ENCODE measurements around the gene NUMB.
"Not testable (repeated sequence)": the region's sequence is repeated elsewhere in the genome, so short reads cannot be mapped to it uniquely, and the experiment has no call there.

NUMB gene

GRCh38 chr14:73418227-73418626 is 40.1 kb downstream of the NUMB start:
- Mint-ChIP-seq H3K36me3 (ENCODE audit: low read depth) (peaks cover 29% of the 10 kb centered on the region), H3K27me3 (no peaks in the 10 kb centered on the region), H3K4me1 (ENCODE audit: low read depth) (peaks cover 17% of the 10 kb centered on the region), H3K27ac (no peak overlapping the region), H3K9me3 (no peaks in the 10 kb centered on the region), H3K4me3 (no peak overlapping the region)
- DNase-seq = no peak

- not testable (repeated sequence) for H3K4me1 Mint-ChIP-seq (ENCODE audit: low read depth); H3K27me3 Mint-ChIP-seq; H3K4me3 Mint-ChIP-seq; H3K9me3 Mint-ChIP-seq; H3K27ac Mint-ChIP-seq; DNase-seq
- H3K36me3 Mint-ChIP-seq (ENCODE audit: low read depth) = peaks cover 44% of the 10 kb centered on the region
These were observed 52.1 kb downstream of the NUMB start for GRCh38 chr14:73406248-73406647.

DNA sequence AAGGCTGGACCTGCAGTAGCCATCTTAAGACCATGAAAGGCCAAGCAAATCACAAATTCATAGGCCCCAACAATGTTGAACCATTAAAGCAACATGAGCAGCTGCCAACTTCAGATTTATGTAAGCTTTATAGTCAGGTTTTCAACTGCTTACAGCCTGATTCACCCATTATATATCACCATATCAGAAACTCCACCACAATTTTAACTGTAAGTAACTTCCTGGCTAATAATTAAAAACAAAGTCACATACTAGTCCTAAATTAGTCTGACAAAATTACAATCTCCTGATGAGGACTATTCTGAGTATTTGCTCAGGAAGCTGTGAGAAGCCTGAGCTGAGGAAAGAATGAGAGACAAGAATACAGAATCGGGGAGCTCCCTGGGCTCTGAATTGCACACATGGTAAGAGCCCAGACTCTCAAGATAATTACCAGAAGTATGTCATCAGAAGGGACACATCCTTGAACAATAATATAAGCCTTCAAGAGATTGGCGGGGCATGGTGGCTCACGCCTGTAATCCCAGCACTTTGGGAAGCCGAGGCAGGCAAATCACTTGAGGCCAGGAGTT is 55.1 kb downstream of the NUMB start:
- H3K4me3 Mint-ChIP-seq = no peak overlapping the region
- no peaks in the 10 kb centered on the region for H3K27me3 Mint-ChIP-seq
- H3K9me3 Mint-ChIP-seq = no peaks in the 10 kb centered on the region
- DNase-seq = no peak
- peaks cover 8% of the 10 kb centered on the region for H3K4me1 Mint-ChIP-seq (ENCODE audit: low read depth)
- no peak overlapping the region for H3K27ac Mint-ChIP-seq
- H3K36me3 Mint-ChIP-seq (ENCODE audit: low read depth) = peaks cover 30% of the 10 kb centered on the region

- DNase-seq = no peak
- Mint-ChIP-seq H3K27me3 (no peaks in the 10 kb centered on the region), H3K9me3 (no peaks in the 10 kb centered on the region), H3K4me3 (no peak overlapping the region), H3K36me3 (ENCODE audit: low read depth) (peaks cover 26% of the 10 kb centered on the region), H3K4me1 (ENCODE audit: low read depth) (peaks cover 8% of the 10 kb centered on the region), H3K27ac (no peak overlapping the region)
These were observed 55.8 kb downstream of the NUMB start for GRCh38 chr14:73402579-73402978.

DNA sequence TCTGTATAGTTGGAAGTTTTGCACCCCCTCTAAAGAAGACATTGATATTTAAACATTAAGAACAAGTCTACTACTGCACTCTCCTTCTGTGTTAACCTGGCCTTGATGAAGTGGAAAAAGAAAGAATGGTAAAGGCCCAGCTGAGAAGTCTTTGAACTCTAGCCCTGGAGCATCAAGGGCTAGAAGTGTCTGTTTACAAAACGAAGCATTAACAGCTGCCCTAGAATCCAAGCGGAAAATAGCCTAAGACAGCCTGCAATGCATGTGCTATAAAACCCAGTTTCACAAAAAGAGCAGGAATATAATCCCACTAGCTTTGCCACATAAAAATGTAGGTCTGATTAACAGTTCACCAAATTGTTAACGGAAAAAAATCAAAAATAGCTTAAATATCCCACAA is 60.5 kb downstream of the NUMB start:
- Mint-ChIP-seq H3K9me3 (no peaks in the 10 kb centered on the region), H3K36me3 (ENCODE audit: low read depth) (peaks cover 12% of the 10 kb centered on the region), H3K27me3 (no peaks in the 10 kb centered on the region), H3K4me3 (no peak overlapping the region), H3K4me1 (ENCODE audit: low read depth) (peaks cover 17% of the 10 kb centered on the region), H3K27ac (no peak overlapping the region)
- DNase-seq = no peak

DNA sequence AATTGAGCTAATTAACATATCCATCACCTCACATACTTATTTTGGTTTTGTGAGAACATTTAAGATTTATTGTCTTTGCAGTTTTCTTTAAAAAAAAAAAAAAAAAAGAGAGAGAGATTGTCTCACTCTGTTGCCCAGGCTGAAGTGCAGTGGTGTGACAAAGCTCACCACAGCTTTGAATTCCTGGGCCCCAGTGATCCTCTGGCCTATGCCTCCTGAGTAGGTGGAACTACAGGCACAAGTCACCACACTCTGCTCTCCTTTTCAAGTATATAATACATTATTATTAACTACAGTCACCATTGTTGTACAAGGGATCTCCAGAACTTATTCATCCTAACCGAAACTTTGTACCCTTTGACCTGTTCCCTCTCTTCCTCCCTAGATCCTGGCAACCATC is 64.0 kb downstream of the NUMB start:
- no peaks in the 10 kb centered on the region for H3K9me3 Mint-ChIP-seq

DNA sequence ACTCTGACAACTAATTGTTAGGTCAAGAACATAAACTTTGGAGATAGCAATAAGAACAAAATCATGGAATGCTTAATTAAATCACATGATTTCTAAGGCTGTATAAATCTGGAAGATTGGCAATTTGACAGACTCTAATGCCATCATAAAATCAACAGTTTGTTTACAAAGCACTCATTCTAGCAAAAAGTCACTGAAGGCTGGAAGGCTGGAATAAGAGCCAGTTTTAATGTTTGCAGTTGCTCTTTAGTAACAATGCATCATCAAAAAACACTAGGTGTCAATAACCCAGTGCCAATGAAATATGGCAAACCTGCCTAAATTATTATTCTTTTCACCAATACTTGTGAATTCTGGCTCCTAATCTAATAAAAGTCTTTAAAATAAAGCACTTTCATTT is 65.0 kb downstream of the NUMB start:
- DNase-seq = no peak
- H3K36me3 Mint-ChIP-seq (ENCODE audit: low read depth) = peaks cover 8% of the 10 kb centered on the region
- no peaks in the 10 kb centered on the region for H3K9me3 Mint-ChIP-seq
- no peak overlapping the region for H3K4me3 Mint-ChIP-seq
- H3K27ac Mint-ChIP-seq = no peak overlapping the region
- H3K27me3 Mint-ChIP-seq = no peaks in the 10 kb centered on the region
- peaks cover 18% of the 10 kb centered on the region for H3K4me1 Mint-ChIP-seq (ENCODE audit: low read depth)

More for the DNA sequence above, 64.0 kb downstream of the NUMB start:
- no peak for DNase-seq
- H3K4me1 Mint-ChIP-seq (ENCODE audit: low read depth) = peaks cover 20% of the 10 kb centered on the region
- no peaks in the 10 kb centered on the region for H3K27me3 Mint-ChIP-seq
- no peak overlapping the region for H3K27ac Mint-ChIP-seq
- H3K36me3 Mint-ChIP-seq (ENCODE audit: low read depth) = peaks cover 10% of the 10 kb centered on the region
- no peak overlapping the region for H3K4me3 Mint-ChIP-seq

GRCh38 chr14:73392329-73393257 is 65.8 kb downstream of the NUMB start:
- Mint-ChIP-seq H3K36me3 (ENCODE audit: low read depth) (peaks cover 6% of the 10 kb centered on the region), H3K4me3 (no peak overlapping the region), H3K9me3 (no peaks in the 10 kb centered on the region), H3K4me1 (ENCODE audit: low read depth) (peaks cover 18% of the 10 kb centered on the region), H3K27ac (peak overlapping the region; percentile 31), H3K27me3 (no peaks in the 10 kb centered on the region)
- DNase-seq = no peak

GRCh38 chr14:73387860-73388259 is 70.5 kb downstream of the NUMB start:
- not testable (repeated sequence) for H3K9me3 Mint-ChIP-seq, H3K27me3 Mint-ChIP-seq, H3K27ac Mint-ChIP-seq, H3K4me3 Mint-ChIP-seq, DNase-seq
- H3K4me1 Mint-ChIP-seq (ENCODE audit: low read depth) = peaks cover 10% of the 10 kb centered on the region
- H3K36me3 Mint-ChIP-seq (ENCODE audit: low read depth) = peaks cover 17% of the 10 kb centered on the region

DNA sequence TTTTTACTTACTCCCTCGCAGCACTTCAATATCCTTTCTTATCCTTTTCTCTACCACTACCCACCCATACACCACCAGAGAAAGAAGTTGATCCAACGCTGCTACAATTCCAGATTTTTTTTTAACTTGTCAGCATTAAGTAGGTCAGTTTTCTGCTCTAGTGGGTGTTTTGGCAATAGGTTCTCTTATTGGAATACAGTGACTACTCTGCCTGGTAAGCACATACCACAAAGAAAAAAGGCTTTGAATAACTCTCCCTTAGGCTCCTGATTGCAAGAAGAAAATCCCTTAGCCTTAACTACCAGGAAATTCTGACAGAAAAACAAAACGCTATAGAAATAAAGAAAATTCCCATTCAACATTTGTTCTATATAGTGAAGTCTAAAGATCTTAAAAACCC is 72.0 kb downstream of the NUMB start:
- Mint-ChIP-seq H3K27ac (no peak overlapping the region), H3K27me3 (no peaks in the 10 kb centered on the region), H3K4me3 (no peak overlapping the region), H3K36me3 (ENCODE audit: low read depth) (peaks cover 23% of the 10 kb centered on the region), H3K9me3 (peaks cover 2% of the 10 kb centered on the region), H3K4me1 (ENCODE audit: low read depth) (no peaks in the 10 kb centered on the region)
- no peak for DNase-seq

- not testable (repeated sequence) for H3K9me3 Mint-ChIP-seq; H3K4me3 Mint-ChIP-seq; H3K27ac Mint-ChIP-seq; H3K27me3 Mint-ChIP-seq; H3K4me1 Mint-ChIP-seq (ENCODE audit: low read depth); DNase-seq
- peaks cover 23% of the 10 kb centered on the region for H3K36me3 Mint-ChIP-seq (ENCODE audit: low read depth)
These were observed 73.3 kb downstream of the NUMB start for GRCh38 chr14:73385021-73385420.

GRCh38 chr14:73383356-73383755 is 75.0 kb downstream of the NUMB start:
- Mint-ChIP-seq H3K36me3 (ENCODE audit: low read depth) (peaks cover 22% of the 10 kb centered on the region), H3K27me3 (no peaks in the 10 kb centered on the region), H3K9me3 (peaks cover 2% of the 10 kb centered on the region), H3K27ac (no peak overlapping the region), H3K4me1 (ENCODE audit: low read depth) (peaks cover 2% of the 10 kb centered on the region), H3K4me3 (no peak overlapping the region)
- no peak for DNase-seq

DNA sequence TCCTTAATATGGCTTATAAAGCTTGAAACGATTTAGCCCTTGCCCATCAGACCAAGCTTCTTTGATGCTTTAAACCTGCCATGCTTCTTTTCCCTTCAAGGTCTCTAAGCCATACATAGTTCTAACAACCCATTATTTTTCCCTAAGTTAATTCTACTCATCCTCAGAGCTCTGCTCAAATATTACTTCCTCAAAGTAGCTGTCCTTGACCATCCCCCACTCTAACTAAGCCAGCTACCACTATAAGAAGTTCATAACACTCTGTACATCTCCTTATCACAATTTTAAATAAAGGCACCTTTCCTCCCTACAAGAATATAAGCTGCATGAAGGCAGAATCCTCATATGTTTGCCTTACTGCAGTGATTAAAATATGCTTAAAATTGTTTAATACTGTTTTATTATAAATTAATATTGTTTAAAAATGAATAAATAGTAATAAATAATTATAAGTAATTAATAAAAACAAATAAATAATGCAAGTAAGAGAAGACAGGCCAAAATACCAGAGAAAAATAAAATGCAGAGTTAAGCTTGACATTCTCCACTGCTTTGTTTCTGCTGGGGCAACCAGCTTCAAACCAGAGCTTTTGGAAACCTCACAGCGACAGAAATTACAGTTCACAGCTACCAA is 76.8 kb downstream of the NUMB start:
- Mint-ChIP-seq H3K4me3 (no peak overlapping the region), H3K9me3 (peaks cover 2% of the 10 kb centered on the region), H3K4me1 (ENCODE audit: low read depth) (peaks cover 2% of the 10 kb centered on the region), H3K27me3 (no peaks in the 10 kb centered on the region), H3K36me3 (ENCODE audit: low read depth) (peaks cover 21% of the 10 kb centered on the region), H3K27ac (no peak overlapping the region)
- DNase-seq = no peak

DNA sequence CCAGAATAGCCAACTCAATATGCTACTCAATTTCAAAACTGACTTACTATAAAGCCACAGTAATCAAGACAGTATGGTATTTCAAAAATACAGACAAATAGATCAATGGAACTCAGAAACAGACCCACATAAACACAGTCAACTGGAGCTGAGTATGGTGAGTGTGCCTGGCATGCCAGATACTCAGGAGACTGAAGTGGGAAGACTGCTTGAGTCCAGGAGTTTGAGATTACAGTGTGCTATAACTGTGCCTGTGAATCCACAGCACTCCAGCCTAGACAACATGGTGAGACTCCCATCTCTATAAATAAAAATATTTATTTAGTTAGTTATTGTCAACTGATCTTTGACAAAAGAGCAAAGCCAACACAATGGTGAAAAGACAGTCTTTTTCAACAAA is 81.8 kb downstream of the NUMB start:
- Mint-ChIP-seq H3K9me3 (no peaks in the 10 kb centered on the region), H3K36me3 (ENCODE audit: low read depth) (peaks cover 3% of the 10 kb centered on the region), H3K27me3 (no peaks in the 10 kb centered on the region), H3K27ac (no peak overlapping the region), H3K4me3 (no peak overlapping the region), H3K4me1 (ENCODE audit: low read depth) (peaks cover 11% of the 10 kb centered on the region)
- DNase-seq = no peak

GRCh38 chr14:73375861-73376260 is 82.5 kb downstream of the NUMB start:
- Mint-ChIP-seq H3K27me3 (no peaks in the 10 kb centered on the region), H3K9me3 (no peaks in the 10 kb centered on the region), H3K4me3 (no peak overlapping the region), H3K36me3 (ENCODE audit: low read depth) (peaks cover 5% of the 10 kb centered on the region), H3K4me1 (ENCODE audit: low read depth) (peaks cover 11% of the 10 kb centered on the region), H3K27ac (no peak overlapping the region)
- DNase-seq = no peak

Data from activated T-cell treated with anti-CD3 and anti-CD28 coated beads, Interleukin-2, amount 50 U/mL, for 24 hours (primary cell).